GM21360 (cell line): ENCODE measurements around the gene SPEF2.

Source experiments
- ATAC-seq: cut with Tn5 transposase; IDR thresholded peaks from one replicate; pipeline ENCODE4 v1.9.1; 2021; ENCODE audit warnings: mild to moderate bottlenecking, moderate library complexity; ENCODE audit not compliant: unreplicated experiment

Gene SPEF2, protein sequence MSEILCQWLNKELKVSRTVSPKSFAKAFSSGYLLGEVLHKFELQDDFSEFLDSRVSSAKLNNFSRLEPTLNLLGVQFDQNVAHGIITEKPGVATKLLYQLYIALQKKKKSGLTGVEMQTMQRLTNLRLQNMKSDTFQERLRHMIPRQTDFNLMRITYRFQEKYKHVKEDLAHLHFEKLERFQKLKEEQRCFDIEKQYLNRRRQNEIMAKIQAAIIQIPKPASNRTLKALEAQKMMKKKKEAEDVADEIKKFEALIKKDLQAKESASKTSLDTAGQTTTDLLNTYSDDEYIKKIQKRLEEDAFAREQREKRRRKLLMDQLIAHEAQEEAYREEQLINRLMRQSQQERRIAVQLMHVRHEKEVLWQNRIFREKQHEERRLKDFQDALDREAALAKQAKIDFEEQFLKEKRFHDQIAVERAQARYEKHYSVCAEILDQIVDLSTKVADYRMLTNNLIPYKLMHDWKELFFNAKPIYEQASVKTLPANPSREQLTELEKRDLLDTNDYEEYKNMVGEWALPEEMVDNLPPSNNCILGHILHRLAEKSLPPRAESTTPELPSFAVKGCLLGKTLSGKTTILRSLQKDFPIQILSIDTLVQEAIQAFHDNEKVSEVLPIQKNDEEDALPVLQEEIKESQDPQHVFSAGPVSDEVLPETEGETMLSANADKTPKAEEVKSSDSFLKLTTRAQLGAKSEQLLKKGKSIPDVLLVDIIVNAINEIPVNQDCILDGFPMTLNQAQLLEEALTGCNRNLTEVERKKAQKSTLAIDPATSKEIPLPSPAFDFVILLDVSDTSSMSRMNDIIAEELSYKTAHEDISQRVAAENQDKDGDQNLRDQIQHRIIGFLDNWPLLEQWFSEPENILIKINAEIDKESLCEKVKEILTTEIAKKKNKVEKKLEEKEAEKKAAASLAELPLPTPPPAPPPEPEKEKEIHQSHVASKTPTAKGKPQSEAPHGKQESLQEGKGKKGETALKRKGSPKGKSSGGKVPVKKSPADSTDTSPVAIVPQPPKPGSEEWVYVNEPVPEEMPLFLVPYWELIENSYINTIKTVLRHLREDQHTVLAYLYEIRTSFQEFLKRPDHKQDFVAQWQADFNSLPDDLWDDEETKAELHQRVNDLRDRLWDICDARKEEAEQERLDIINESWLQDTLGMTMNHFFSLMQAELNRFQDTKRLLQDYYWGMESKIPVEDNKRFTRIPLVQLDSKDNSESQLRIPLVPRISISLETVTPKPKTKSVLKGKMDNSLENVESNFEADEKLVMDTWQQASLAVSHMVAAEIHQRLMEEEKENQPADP (N-terminal part only)

GRCh38 chr5:35617435-35618303, at the start of gene SPEF2:
Gene SPEF2 (plus strand): TSS chr5:35617863. CDS start chr5:35617998, 135 bp downstream.
- ATAC-seq: peak; percentile 97

DNA sequence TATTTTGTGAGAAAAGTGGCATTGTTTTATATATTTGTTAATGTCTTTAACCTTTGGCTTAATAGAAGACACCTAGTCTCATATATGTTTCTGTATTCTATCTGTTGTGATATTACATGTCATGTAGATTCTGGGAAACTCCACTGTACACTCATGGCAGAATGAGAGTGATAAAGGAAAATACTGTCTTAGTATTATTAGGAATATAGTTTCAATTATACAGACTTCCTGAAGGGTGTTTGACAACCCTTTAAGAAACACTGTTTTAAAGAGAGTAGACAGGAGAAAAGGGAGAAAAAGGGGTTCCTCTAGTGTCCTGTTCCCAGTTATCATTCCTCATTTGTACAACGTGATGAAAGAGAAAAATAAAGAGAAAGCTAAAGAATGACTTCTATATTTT, 42.1 kb upstream of the SPEF2 start:
- no peak for ATAC-seq

DNA sequence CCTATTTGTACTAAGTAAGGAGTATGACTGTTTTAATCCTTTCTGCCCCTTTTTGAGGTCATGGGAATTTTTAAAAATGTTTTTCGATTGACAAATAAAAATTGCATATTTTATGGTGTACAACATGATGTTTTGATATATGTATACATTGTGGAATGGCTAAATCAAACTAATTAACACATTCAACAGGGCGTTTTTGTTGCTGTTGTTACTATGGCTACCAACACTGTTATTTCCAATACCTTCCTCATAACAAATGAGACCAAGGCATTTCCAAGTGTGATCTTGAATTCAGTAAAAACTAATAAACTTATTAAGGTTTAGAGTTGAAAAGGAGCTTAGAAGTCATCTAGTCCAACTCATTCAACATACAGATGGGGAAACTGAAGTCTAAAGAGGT, 30.2 kb upstream of the SPEF2 start:
- no peak for ATAC-seq

DNA sequence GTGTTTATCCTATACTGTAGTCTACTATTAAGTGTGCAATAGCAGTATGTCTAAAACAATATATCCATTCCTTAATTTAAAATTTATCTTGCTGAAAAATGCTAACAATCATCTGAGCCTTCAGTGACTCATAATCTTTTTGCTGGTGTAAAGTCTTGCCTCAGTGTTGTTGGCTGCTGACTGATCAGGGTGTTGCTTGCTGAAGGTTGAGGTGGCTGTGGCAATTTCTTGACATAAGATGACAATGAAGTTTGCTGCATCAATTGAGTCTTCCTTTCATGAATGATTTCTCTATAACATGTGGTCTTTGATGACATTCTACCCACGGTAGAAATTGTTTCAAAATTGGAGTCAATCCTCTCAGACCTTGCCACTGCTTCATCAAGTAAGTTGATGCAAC, 24.3 kb upstream of the SPEF2 start:
- no peak for ATAC-seq

DNA sequence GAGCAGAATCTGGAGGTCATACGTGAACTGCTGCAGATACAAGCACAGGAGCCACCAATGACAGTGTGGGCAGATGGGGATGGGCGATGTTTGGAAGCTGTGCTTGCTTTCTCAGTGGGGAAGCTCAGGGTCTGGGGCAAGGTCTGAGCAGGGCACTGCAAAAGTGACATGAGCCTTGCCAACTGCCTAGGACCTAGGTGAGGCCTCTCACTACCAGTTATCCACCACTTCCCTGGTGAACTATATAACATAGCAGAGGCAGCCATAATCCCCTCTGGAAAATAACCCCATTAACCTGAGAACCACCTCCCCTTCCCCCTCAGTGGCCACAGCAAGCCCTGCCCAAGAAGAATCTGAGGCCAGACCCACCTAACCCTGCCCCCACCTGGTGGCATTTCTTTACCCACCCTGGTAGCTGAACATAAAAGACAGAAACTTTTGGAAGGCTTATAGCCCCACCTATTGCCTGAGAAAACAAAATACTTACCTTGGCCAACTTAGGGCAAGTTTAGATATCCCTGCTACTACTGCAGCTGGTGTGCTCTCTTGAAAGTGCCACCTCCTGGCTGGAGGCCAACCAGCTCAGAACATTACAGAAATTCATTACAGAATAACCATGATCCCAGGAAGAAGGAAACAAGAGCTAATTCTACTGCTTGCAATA, 18.8 kb upstream of the SPEF2 start:
- no peak for ATAC-seq

- ATAC-seq: no peak
Observed at GRCh38 chr5:35600591-35600990, 17.1 kb upstream of the SPEF2 start.

- ATAC-seq: no peak
Observed at GRCh38 chr5:35608881-35609779, 8.5 kb upstream of the SPEF2 start.

- ATAC-seq: no peak
Observed at GRCh38 chr5:35617060-35617434, 616 bp upstream of the SPEF2 start.

DNA sequence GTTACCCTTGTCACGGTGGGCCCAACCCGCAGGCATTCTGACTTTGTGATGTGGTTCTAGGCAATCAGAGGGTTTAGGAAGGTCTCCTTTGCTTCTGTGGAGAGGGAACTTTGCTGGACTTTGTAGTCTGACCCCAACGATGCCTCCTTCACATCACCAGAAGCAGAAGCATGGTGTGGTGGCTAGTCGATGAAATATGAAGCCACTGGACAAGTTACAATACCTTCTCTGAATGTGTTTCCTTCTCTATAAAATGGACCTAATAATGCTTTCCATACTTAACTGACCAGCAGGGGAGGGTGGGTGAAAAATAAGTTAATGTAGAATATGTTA, 607 bp downstream of the SPEF2 start:
- ATAC-seq: no peak

- no peak for ATAC-seq
Observed at GRCh38 chr5:35618781-35619180, 1.1 kb downstream of the SPEF2 start.

GRCh38 chr5:35622974-35623373, 5.3 kb downstream of the SPEF2 start:
- no peak for ATAC-seq

DNA sequence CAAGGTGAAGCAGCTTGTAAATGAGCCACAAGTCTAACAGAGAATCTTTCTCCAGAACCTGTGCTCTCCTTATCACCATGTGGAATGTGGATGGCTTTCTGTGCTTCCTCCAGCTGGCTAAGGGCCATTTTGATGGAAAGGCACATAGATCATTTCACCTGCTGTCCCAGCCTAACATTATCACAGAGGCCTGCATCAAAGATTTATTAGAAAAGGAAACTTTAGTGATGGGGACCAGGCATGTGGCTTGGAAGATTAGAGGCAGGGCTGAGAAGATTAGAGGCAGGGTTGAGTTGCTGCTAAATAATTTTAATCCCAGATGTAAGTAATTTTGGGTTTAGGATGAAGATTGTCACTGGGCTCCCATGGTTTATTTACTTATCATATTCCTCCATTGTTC, 6.3 kb downstream of the SPEF2 start:
- no peak for ATAC-seq

DNA sequence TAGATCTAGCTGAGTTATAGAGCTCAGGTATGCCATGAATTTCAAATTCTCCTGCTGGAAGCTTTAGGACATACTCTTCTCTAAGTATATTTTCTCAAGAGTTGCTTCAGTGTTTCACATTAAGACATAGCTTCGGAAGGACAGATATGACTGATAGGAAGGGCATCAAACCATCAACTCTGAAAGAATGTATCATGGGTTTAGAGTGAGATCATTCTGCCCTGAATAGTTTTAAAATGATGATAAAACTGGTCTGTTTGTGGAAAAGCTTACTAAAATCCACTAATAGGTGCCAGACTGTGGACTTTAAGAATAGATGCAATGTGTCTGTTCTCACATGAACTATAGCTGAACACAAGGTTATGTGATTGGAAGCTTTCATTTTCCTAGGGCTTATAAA, 8.4 kb downstream of the SPEF2 start:
- no peak for ATAC-seq

- no peak for ATAC-seq
Observed at GRCh38 chr5:35626553-35626952, 8.9 kb downstream of the SPEF2 start.

- no peak for ATAC-seq
Observed at GRCh38 chr5:35634326-35634725, 16.7 kb downstream of the SPEF2 start.

DNA sequence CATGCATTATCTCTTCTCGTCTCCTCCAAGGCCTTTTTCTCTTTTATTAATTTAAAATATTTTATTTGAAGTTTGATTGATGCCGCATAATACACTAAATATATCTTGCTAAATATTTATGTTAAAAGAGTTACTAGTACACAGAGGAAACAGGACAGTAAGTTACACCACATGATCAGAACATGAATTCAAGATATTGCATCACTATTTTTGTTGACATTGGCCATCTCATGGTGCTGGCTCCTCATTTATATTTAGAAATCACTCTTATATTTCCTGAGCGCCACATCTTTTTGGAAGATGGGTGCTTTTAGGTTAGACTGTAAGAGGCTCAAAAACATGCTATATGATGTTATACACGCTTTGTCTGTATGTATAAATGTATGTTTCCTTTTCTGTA, 23.0 kb downstream of the SPEF2 start:
- no peak for ATAC-seq

DNA sequence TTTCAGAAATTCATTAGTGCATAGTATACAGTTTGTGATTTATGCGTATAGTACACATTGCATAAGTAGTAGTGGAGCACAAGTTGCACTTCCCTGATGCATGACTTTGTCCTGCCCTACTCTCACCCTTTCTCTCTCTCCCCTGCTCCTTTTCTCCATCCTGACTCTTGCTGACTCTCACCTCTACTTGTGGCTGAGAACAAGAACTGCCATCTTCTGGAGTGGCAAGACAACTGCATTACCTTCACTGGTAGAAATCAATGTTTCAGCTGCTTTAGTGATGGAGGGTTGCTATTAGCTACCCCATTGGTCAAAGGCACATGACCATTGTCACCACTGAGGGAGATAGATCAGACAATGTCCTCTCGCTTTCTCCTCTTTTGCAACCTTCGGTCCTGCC, 26.9 kb downstream of the SPEF2 start:
- no peak for ATAC-seq

- ATAC-seq: no peak
Observed at GRCh38 chr5:35647128-35647527, 29.5 kb downstream of the SPEF2 start.

- ATAC-seq: no peak
Observed at GRCh38 chr5:35647712-35648111, 30.0 kb downstream of the SPEF2 start.
